ENCODE data around the gene ANKRD28.

- TF ChIP-seq REPIN1 (CRISPR knock-in tag; IDR thresholded peaks at IDR 0.05; ENCODE audit: borderline replicate concordance, low read depth) (no peak), MTERF4 (CRISPR knock-in tag; IDR thresholded peaks at IDR 0.05) (no peak), ZBTB4 (CRISPR knock-in tag; IDR thresholded peaks at IDR 0.05; ENCODE audit: borderline replicate concordance) (no peak), CREB3 (CRISPR knock-in tag; IDR thresholded peaks at IDR 0.05) (no peak), TCF7 (IDR thresholded peaks at IDR 0.05; ENCODE audit: low read depth) (no peak), EZH2 (conservative IDR thresholded peaks at IDR 0.05; ENCODE audit: low read depth, low read length) (no peak), CTCF (CRISPR knock-in tag; IDR thresholded peaks at IDR 0.05) (no peak), PRMT3 (CRISPR knock-in tag; IDR thresholded peaks at IDR 0.05; ENCODE audit: borderline replicate concordance, low read depth) (no peak), ZNF629 (CRISPR knock-in tag; conservative IDR thresholded peaks at IDR 0.05) (no peak), ZNF232 (CRISPR knock-in tag; IDR thresholded peaks at IDR 0.05; ENCODE audit: borderline replicate concordance) (no peak), SRSF9 (IDR thresholded peaks at IDR 0.05; ENCODE audit: borderline replicate concordance, insufficient read depth, low read depth, low read length, poor library complexity, severe bottlenecking) (no peak)
Measured at GRCh38 chr3:15713364-15713763, 84.4 kb downstream of the ANKRD28 start.

All from HepG2 (cell line).